Tibial nerve (tissue), 4 donors: ENCODE data around the gene DOK3.

Experiments used
- EP300 ChIP-seq, 2 donors: sonication (generic); formaldehyde crosslinking; IDR thresholded peaks; one replicate each; pipeline ENCODE4 v1.6.1; 2017; ENCODE audit warnings: antibody characterized with exemption in 2 of 2, mild to moderate bottlenecking in 1 of 2
- POLR2A ChIP-seq, 2 donors: fragments of 450-650 bp; IDR thresholded peaks; one replicate each; pipeline ENCODE4 v1.6.1; 2017; ENCODE audit warnings: antibody characterized with exemption in 2 of 2, mild to moderate bottlenecking in 2 of 2, moderate library complexity in 2 of 2
- TF ChIP-seq, protein P1 (sequence below), 5 experiments: fragments of 200-600 bp in 3 of 5; fragments of 450-650 bp in 2 of 5; sonication (generic) in 3 of 5; IDR thresholded peaks; one replicate each; pipeline ENCODE4 v1.5.1; 2016 to 2019; ENCODE audit warnings: antibody characterized with exemption in 5 of 5, mild to moderate bottlenecking in 3 of 5, moderate library complexity in 2 of 5

DNA sequence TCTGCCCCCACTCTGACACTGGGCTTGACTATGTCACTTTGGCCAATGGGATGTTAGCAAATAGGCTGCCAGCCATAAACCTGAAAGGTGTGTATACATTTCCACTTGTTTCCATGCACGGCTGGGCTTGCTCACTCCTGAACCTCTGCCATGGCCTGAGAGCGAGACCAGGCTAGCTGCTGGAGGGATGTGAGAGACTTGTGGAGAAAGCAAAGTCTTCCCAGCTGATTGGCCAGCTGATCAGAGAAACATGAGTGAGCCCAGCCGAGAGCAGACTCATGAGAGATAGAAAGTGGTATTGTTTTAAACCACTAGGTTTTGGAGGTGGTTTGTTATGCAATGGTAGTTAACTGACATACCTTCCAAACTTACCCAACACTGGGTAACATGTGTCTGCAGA, 30.8 kb upstream of the DOK3 start:
- TF ChIP-seq, protein P1, sequence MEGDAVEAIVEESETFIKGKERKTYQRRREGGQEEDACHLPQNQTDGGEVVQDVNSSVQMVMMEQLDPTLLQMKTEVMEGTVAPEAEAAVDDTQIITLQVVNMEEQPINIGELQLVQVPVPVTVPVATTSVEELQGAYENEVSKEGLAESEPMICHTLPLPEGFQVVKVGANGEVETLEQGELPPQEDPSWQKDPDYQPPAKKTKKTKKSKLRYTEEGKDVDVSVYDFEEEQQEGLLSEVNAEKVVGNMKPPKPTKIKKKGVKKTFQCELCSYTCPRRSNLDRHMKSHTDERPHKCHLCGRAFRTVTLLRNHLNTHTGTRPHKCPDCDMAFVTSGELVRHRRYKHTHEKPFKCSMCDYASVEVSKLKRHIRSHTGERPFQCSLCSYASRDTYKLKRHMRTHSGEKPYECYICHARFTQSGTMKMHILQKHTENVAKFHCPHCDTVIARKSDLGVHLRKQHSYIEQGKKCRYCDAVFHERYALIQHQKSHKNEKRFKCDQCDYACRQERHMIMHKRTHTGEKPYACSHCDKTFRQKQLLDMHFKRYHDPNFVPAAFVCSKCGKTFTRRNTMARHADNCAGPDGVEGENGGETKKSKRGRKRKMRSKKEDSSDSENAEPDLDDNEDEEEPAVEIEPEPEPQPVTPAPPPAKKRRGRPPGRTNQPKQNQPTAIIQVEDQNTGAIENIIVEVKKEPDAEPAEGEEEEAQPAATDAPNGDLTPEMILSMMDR (IDR thresholded peaks at IDR 0.05) = no peak
- TF ChIP-seq POLR2A (IDR thresholded peaks at IDR 0.05) (no peak), EP300 (IDR thresholded peaks at IDR 0.05) (no peak)
